Measurements from ENCODE around the gene VPS52. TPM values are rescaled to one million over a fixed set of nuclear protein-coding genes. Genes with fewer than 3 reads are reported as not detected.
A peak's percentile ranks its signal among the peaks of the same experiment; 100 is the strongest.

The VPS52 gene
- total and polyA plus RNA-seq, 9 of the 15 experiments (the other 6 are each of a cell fraction or from before 2014, with no cell fraction given) = 24.4 to 103 (median 40.2) TPM

DNA sequence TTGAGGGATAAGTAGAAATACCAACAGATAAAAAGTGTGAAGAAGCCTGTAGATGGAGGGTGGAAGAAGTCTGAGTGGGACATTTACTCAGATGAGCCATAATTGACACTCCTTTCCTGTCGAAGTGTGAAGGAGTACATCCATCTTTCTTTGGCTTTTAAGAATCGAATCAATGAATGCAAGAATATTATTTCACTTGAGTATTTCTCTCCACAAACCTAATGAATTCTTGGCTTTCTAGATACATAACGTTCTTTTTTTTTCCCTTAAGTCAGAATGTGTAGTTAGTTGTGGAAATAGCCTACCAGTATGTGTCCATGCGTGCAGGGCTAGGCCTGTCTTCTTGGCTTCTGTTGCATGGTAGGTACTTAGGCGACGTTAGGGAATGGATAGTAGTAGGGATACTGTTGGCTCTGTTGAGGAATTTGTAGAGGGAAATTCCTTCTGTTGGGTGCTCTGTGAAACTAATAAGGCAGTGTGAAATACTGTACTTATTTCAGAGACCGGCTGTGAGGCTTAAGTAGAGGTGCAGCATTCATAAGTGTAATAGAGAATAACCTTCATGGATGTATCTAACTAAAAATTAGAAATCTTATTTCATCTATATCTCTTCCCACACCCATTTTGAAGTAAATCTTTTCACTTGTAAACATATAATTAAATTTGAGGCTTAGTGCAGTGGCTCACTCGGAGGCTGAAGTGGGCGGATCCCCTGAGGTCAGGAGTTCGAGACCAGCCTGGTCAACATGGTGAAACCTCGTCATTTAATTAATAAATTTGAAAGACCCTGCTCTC is 1.6 kb upstream of the VPS52 start:
- no peak for ATAC-seq
- H3K36me3 ChIP-seq (ENCODE audit: control insufficient read depth, insufficient read depth, low read length) = peaks cover 76% of the 10 kb centered on the region
- no peak overlapping the region for H2AFZ ChIP-seq (ENCODE audit: low read depth, low read length)
- peaks cover 68% of the 10 kb centered on the region for H3K79me2 ChIP-seq (ENCODE audit: control insufficient read depth, insufficient read depth, low read length)
- ChIA-PET POLR2A (interaction anchor here (0.6 to 8.1 kb wide), 9 partner anchors 8 to 1758 kb away, joined by 3 to 90 read pairs (median 12); partner anchors contain the start of genes PFDN6 and WDR46), CTCF (ENCODE audit: low intra/inter-chr PET ratio) (no interaction called here)
- FAIRE-seq = no peak
- no peaks in the 10 kb centered on the region for H3K9me1 ChIP-seq (ENCODE audit: control insufficient read depth, insufficient read depth, low read length)
- H3K4me1 ChIP-seq (replicated peaks in 1 of 2; ENCODE audit: control insufficient read depth in 2 of 2, insufficient read depth in 2 of 2, low read length in 2 of 2) = peaks cover 28 to 38% of the 10 kb centered on the region in 2 experiments
- intact Hi-C loops (cut with micrococcal nuclease) (loop anchor here (10.0 kb wide), 1 partner anchor 301 kb away; no protein-coding TSS in a partner anchor), in situ Hi-C loops (cut with MboI) (loop anchor here (10.0 kb wide), 1 partner anchor 131 kb away; no protein-coding TSS in a partner anchor)
- no peaks in the 10 kb centered on the region; a peak in 1 of 5 replicates for H3K27me3 ChIP-seq (ENCODE audit: control insufficient read depth in 2 of 2, insufficient read depth in 2 of 2, low read length in 2 of 2)
- peaks cover 42% of the 10 kb centered on the region for H4K20me1 ChIP-seq (replicated peaks; ENCODE audit: control insufficient read depth, insufficient read depth, low read length)
- DNase-seq (ENCODE audit: extremely low read depth in 1 of 4, low spot score in 3 of 4) = no peak
- H3K9ac ChIP-seq (ENCODE audit: insufficient read depth in 1 of 2, low read depth in 2 of 2, low read length in 2 of 2) = peak overlapping the region; percentile 92 to 100
- peak overlapping the region; percentile 99 for H3K4me2 ChIP-seq (ENCODE audit: insufficient read depth, low read length)
- no peaks in the 10 kb centered on the region for H3K9me3 ChIP-seq (replicated peaks; ENCODE audit: control insufficient read depth, insufficient read depth, low read depth, low read length)
- H3K4me3 ChIP-seq = peak overlapping the region; percentile 93
- peak overlapping the region; percentile 98 for H3K27ac ChIP-seq (ENCODE audit: extremely low read depth, low read depth, low read length)
- 4% methylated on average over 11 of the region's 11 CpGs for WGBS (ENCODE audit: insufficient coverage, low coverage, missing lambda C conversion rate)
- BruUV-seq (replicated peaks) = no TSS peak
- peak; percentile 27; the same call in 1 of the 2 replicates for TF ChIP-seq POLR2G (IDR thresholded peaks at IDR 0.05; ENCODE audit: low read depth, low read length)
- TF ChIP-seq ELF1 (tag; IDR thresholded peaks at IDR 0.05) = 0 out of 2 replicates have a peak, but pooled peaks have one; percentile 19
- peak; percentile 24 for TF ChIP-seq SUPT5H (IDR thresholded peaks at IDR 0.05)
- TF ChIP-seq, protein P1, sequence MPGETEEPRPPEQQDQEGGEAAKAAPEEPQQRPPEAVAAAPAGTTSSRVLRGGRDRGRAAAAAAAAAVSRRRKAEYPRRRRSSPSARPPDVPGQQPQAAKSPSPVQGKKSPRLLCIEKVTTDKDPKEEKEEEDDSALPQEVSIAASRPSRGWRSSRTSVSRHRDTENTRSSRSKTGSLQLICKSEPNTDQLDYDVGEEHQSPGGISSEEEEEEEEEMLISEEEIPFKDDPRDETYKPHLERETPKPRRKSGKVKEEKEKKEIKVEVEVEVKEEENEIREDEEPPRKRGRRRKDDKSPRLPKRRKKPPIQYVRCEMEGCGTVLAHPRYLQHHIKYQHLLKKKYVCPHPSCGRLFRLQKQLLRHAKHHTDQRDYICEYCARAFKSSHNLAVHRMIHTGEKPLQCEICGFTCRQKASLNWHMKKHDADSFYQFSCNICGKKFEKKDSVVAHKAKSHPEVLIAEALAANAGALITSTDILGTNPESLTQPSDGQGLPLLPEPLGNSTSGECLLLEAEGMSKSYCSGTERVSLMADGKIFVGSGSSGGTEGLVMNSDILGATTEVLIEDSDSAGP (CRISPR knock-in tag; IDR thresholded peaks at IDR 0.05) = 0 out of 2 replicates have a peak, but pooled peaks have one; percentile 25
- no peak for TF ChIP-seq ETV5 (CRISPR knock-in tag; IDR thresholded peaks at IDR 0.05; ENCODE audit: low read depth)
- TF ChIP-seq, protein P2, sequence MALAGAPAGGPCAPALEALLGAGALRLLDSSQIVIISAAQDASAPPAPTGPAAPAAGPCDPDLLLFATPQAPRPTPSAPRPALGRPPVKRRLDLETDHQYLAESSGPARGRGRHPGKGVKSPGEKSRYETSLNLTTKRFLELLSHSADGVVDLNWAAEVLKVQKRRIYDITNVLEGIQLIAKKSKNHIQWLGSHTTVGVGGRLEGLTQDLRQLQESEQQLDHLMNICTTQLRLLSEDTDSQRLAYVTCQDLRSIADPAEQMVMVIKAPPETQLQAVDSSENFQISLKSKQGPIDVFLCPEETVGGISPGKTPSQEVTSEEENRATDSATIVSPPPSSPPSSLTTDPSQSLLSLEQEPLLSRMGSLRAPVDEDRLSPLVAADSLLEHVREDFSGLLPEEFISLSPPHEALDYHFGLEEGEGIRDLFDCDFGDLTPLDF (CRISPR knock-in tag; IDR thresholded peaks at IDR 0.05) = no peak
- 0 out of 2 replicates have a peak, but pooled peaks have one; percentile 46 for TF ChIP-seq BRD4 (IDR thresholded peaks at IDR 0.05)
- TF ChIP-seq RFX7 (CRISPR knock-in tag; IDR thresholded peaks at IDR 0.05) = peak; percentile 44; the same call in 1 of the 2 replicates
- peak; percentile 5 for TF ChIP-seq CHD1 (IDR thresholded peaks at IDR 0.05; ENCODE audit: low read length)
- TF ChIP-seq POLR2A (conservative IDR thresholded peaks at IDR 0.05) = 0 out of 2 replicates have a peak, but pooled peaks have one; percentile 3
- peak; percentile 3 for TF ChIP-seq KDM5B (IDR thresholded peaks at IDR 0.05; ENCODE audit: insufficient replicate concordance, low read depth, low read length)
- no peak for TF ChIP-seq STAG1 (CRISPR knock-in tag; IDR thresholded peaks at IDR 0.05; ENCODE audit: borderline replicate concordance)
- no peak; the same call in 1 of the 2 replicates for TF ChIP-seq RB1 (IDR thresholded peaks at IDR 0.05; ENCODE audit: low read depth)
- TF ChIP-seq, protein P3, sequence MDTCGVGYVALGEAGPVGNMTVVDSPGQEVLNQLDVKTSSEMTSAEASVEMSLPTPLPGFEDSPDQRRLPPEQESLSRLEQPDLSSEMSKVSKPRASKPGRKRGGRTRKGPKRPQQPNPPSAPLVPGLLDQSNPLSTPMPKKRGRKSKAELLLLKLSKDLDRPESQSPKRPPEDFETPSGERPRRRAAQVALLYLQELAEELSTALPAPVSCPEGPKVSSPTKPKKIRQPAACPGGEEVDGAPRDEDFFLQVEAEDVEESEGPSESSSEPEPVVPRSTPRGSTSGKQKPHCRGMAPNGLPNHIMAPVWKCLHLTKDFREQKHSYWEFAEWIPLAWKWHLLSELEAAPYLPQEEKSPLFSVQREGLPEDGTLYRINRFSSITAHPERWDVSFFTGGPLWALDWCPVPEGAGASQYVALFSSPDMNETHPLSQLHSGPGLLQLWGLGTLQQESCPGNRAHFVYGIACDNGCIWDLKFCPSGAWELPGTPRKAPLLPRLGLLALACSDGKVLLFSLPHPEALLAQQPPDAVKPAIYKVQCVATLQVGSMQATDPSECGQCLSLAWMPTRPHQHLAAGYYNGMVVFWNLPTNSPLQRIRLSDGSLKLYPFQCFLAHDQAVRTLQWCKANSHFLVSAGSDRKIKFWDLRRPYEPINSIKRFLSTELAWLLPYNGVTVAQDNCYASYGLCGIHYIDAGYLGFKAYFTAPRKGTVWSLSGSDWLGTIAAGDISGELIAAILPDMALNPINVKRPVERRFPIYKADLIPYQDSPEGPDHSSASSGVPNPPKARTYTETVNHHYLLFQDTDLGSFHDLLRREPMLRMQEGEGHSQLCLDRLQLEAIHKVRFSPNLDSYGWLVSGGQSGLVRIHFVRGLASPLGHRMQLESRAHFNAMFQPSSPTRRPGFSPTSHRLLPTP (IDR thresholded peaks at IDR 0.05; ENCODE audit: borderline replicate concordance, extremely low read depth, insufficient read length) = peak; percentile 46
